A204.1 (cell line): ENCODE measurements around the gene ATP2B2.

Experiments used
- FAIRE-seq: peaks from 2 replicates; lab custom pipeline; 2012; peaks lifted over from hg19 to GRCh38; lab: Jason Lieb, UNC

Gene ATP2B2

GRCh38 chr3:10469441-10470119 is 35.8 kb downstream of the ATP2B2 start:
- FAIRE-seq = no peak

DNA sequence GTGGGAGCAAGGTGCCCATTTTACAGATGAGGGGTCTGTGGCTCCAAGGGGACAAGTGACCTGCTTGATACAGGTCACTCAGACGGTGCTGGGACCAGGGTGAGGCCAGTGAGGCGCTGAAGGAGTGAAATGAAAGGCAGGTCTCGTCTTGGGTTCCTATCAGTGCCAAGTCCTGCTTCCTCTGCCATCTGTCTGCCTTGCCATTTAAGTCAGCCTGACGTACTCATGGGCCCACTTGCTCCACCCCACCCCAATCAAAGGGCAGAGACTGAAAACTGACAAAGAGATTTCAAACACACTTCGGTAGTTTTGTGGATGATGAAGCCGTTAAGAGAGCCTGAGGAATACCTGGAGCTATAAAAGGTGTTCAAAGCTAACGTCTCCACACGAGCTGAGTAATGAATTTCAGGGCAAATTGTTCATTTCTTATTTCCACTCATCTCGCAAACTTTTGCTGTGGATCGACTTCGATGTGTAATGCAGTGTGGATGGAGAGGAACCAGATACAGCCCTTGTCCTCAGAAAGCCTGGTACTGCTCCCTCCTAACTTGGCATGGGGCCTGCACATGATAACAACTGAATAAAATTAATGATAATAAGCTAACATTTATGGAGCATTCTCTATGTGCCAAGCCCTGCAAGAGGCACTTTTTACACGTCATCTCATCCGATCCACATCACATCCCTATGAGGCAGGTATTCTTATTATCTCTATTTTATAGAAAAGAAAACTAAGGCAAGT is 36.6 kb downstream of the ATP2B2 start:
- no peak for FAIRE-seq

- no peak for FAIRE-seq
These were observed 37.3 kb downstream of the ATP2B2 start for GRCh38 chr3:10467904-10468612.

GRCh38 chr3:10467204-10467603 is 38.2 kb downstream of the ATP2B2 start:
- FAIRE-seq = no peak

- no peak for FAIRE-seq
These were observed 39.2 kb downstream of the ATP2B2 start for GRCh38 chr3:10466186-10466585.

DNA sequence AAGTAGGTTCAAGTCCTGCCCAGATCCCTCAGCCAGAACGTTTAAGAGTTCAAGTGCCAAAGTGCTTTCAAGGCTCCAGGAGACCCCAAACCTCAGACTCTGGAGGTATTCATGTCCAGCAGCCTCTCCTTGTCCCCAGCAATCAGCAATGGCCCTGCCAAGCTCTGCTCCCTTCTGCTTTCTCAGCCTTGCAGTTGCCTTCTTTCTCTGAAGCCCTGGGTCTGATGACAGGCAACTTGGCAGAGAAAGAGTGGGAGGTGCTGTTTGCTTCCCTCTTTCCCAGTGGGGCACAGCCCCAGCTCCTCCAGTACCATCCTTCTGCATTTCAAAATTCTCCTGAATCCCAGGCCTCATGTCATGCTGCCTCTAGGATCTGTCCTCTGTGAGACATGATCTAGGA is 40.2 kb downstream of the ATP2B2 start:
- FAIRE-seq = no peak

DNA sequence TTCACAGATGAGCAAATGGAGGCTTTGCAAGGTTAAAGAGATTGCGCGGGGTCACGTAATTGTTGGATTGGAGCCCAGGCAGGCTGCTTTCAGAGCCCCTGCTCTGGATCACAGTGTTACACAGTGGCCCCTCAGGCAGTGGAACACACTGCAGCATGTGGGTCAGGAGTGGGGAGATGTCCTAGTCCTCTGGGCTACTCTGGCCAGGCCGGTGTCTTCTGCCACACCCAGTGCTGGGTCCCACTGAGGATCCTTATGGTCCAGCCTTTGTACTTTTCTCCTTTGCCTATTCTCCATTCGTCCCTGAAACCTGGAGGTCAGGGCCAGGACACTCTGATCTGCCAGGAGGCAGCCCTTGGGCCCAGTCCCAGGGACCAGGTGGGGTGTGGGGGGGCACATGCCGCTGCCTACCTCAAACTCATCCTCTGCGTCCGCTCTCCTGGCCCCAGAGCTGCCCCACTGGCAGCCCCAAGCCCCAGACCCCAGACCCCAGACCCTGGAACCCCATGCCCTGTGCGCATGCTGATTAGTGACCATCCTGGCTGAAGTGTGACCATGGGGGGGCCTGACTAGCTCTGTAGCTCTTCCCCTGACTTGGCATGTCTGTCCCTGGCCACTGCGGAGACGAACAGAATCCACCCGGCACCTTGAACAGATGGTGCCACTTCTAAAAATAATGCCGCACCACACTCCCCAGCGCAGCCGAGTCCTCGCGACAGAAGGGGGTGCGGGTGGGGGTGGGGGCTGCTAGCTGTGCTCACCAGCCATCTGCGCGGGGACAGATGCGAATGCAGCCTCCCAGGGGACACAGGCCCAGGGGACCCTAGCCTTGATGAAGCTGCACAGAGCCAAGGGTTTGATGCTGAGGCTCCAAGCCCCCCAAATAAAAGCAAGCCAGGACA is 41.6 kb downstream of the ATP2B2 start:
- no peak for FAIRE-seq

GRCh38 chr3:10462641-10463532 is 42.5 kb downstream of the ATP2B2 start:
- no peak for FAIRE-seq

- FAIRE-seq = no peak
These were observed 44.3 kb downstream of the ATP2B2 start for GRCh38 chr3:10460951-10461545.

DNA sequence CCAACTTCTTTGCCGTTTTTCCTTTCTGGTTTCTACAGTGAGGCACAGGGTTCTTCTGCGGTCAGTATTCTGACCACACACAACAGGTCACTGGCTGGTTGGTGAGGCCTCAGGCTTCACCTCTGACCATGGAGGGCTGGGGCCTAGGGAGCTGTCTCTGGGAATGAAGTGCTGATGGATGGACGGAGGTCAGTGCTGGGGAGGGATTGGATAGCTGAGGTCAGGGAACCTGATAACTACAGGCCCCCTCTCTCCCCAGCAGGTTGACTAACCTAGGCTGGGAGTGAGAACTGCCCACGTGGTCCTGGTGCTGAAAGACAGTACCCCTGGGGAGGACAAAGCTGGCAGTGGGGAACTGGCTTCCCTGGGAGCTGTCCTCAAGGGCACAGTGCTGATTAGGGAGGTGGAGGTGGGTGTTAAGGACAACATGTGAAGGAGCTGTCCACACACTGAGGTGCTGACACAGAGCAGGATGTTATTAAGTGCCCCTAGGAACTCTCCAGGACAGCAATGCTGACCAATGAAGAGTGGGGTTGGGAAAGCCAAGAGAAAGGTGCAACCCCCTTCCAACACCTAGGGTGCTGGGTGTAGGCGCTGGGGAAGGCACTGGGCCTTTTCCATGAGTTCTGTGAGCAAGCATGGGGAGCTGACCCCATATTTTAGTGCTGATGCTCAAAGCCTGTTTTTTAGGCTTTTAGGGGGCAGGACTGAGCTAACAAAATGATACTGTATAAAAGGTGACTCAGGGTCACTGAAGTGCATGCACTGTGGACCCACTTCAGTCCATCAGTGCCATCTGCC is 45.2 kb downstream of the ATP2B2 start:
- FAIRE-seq = no peak

- FAIRE-seq = no peak
These were observed 47.8 kb downstream of the ATP2B2 start for GRCh38 chr3:10457560-10457959.

GRCh38 chr3:10456981-10457380 is 48.4 kb downstream of the ATP2B2 start:
- no peak for FAIRE-seq

DNA sequence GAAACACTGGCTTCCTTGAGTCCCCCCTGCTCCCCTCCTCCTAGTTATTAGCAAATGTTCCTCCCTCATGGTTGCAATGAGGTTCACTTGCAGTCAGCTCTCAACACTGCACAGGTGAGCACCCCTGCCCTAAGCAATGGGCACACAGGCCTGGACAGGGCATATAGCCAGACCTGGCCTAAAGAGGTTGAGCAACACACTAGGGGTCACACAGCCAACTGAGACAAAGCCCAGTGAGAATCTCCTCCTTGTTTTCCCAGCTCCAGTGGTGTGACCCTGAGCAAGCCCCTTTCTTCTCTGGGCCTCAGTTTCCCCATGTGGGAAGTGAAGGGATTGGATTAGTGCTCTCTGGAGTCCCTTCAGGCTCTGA is 49.9 kb downstream of the ATP2B2 start:
- no peak for FAIRE-seq

GRCh38 chr3:10454907-10455544 is 50.4 kb downstream of the ATP2B2 start:
- no peak for FAIRE-seq

- no peak for FAIRE-seq
These were observed 51.8 kb downstream of the ATP2B2 start for GRCh38 chr3:10453431-10454163.

DNA sequence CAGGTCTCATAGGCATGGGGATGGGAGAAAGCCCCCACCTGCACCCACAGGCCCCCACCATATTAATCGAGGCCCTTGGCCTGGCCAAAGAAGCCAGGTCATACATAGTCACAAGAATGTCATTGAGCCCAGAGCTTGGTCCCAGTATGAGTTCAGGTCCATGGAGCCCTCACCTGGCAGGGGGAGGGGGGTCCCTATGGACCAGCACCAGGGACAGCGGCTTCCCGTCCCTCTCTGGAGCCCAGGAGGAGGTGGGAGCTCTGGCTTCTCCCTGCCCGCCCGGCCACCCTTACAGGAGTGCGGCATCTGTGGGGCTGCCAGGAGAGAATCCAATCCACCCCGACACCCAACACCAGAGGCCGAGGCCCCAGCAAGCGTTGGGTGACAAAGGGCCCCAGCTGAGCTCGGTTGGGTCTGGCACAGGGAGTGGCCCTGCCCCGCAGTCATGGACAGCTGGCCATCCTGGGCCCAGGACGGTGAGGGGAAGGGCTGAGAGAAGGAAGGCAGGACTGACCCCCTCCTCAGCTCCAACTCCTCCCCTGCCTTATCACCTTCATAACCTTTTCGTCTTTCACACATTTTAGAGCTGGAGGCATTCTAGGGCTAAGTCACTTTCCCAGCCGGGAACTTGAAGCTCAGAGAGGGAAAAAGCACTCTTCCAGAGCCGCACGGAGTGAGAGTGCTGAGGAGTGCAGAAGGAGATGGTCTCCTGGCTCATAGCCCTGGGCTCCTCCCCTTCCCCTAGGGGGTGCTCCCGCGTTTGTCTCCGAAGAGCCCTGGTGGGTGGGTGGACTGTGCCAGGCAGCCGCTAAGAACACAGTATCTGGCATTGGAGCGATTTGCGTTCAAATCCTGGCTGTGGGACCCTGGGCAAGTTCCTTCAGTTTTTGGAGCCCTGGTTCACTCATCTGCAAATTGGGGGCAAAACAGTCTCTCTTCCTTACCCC is 54.6 kb downstream of the ATP2B2 start:
- FAIRE-seq = no peak

DNA sequence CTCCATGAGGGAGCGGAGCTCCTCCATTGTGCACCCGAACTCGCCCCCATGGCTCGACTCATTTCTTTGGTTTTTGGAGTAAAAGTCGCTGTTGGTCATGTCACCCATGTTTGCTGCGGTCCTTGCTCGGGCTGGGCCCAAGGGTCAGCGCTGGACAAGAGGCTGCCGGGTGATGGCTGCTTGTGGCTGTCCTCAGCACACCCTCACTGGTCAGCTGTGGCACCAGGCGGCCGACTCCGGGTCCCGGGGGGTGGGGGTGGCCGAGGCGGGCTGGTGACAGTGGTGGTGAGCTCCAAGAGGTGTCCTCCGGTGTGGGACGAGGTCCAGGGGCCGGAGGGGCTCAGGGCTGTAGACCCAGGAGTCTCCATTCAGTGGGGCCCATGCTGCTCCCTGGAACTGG is 56.0 kb downstream of the ATP2B2 start:
- FAIRE-seq = no peak

DNA sequence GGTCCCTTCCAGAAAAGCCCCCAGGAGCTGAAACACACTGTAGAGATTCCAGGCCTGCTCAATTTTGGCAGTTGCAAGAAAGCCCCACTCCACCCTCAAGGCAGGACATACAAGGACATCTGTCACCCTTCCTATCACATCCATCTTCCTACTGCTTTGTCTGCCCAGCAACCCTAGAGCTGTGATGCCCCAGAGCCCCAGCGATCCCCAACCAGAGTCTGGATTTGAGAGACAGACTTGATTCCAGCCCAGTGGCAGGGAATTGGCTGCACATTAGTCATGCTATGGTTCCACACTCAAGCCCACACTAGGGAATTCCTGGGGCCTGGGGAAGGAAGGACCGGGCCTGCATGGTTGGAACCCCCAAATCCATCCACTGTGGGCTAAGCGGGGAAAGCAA is 56.8 kb downstream of the ATP2B2 start:
- FAIRE-seq = no peak
